PC-3 (cell line): Measurements from ENCODE around the gene ZNF784. TPM values are rescaled to one million over a fixed set of nuclear protein-coding genes. Genes with fewer than 3 reads are reported as not detected.

Source experiments
- ATAC-seq: fragments of 200-7000 bp; cut with Tn5 transposase; 2 replicates; pipeline ENCODE4 v1.9.1; 2020; ENCODE audit warnings: mild to moderate bottlenecking, moderate library complexity
- BruUV-seq: library from RNA; stranded (reverse); fragments of 400-500 nt; replicated peaks from 2 replicates; lab custom pipeline; 2021; lab: Mats Ljungman, UMichigan
- CTCF ChIA-PET: fragments of 300-600 bp; sonication (Branson Sonifier 250); formaldehyde crosslinking; loops from one replicate; lab custom pipeline; 2022; ENCODE audit warnings: antibody characterized with exemption; lab: Charles Lee
- POLR2A ChIA-PET: fragments of 300-600 bp; sonication (Branson Sonifier 250); formaldehyde crosslinking; loops from one replicate; lab custom pipeline; 2022; ENCODE audit warnings: antibody characterized with exemption; ENCODE audit not compliant: unreplicated experiment; lab: Charles Lee
- DNase-seq: peaks from one replicate; pipeline ENCODE4 v3.0.0-alpha.2; 2015
- H2AFZ ChIP-seq: fragments of 300-600 bp; sonication (generic); 2 replicates; pipeline ENCODE4 v1.6.0; 2016; ENCODE audit warnings: antibody characterized with exemption, low read length
- H3F3A ChIP-seq: fragments of 300-600 bp; sonication (generic); one replicate; pipeline ENCODE4 v1.6.0; 2017; ENCODE audit warnings: antibody characterized with exemption, low read length, control low read depth, mild to moderate bottlenecking; ENCODE audit not compliant: unreplicated experiment
- H3K27ac ChIP-seq: fragments of 300-600 bp; sonication (generic); 2 replicates; pipeline ENCODE4 v1.5.1; 2016; ENCODE audit warnings: mild to moderate bottlenecking, low read length
- H3K27me3 ChIP-seq: fragments of 300-600 bp; sonication (generic); 2 replicates; pipeline ENCODE4 v1.6.1; 2016; ENCODE audit warnings: low read length, mixed read lengths
- H3K36me3 ChIP-seq: fragments of 300-600 bp; sonication (generic); 2 replicates; pipeline ENCODE4 v1.6.1; 2016; ENCODE audit warnings: low read depth, mixed run types, low read length, mixed read lengths
- H3K4me1 ChIP-seq: fragments of 300-600 bp; sonication (generic); 2 replicates; pipeline ENCODE4 v1.5.1; 2016; ENCODE audit warnings: low read length; ENCODE audit not compliant: insufficient read depth
- H3K4me2 ChIP-seq: fragments of 300-600 bp; sonication (generic); 2 replicates; pipeline ENCODE4 v1.6.0; 2016; ENCODE audit warnings: low read length
- H3K4me3 ChIP-seq: fragments of 300-600 bp; sonication (generic); 2 replicates; pipeline ENCODE4 v1.5.1; 2016; ENCODE audit warnings: mild to moderate bottlenecking, low read length, mixed read lengths
- H3K79me2 ChIP-seq: fragments of 300-600 bp; sonication (generic); 2 replicates; pipeline ENCODE4 v1.6.1; 2017; ENCODE audit warnings: low read length, mixed read lengths
- H3K9ac ChIP-seq: fragments of 300-600 bp; sonication (generic); 2 replicates; pipeline ENCODE4 v1.6.0; 2016; ENCODE audit warnings: mild to moderate bottlenecking, low read length
- H3K9me2 ChIP-seq: fragments of 300-600 bp; sonication (generic); replicated peaks from 2 replicates; pipeline ENCODE4 v1.6.1; 2016; ENCODE audit warnings: mixed run types, low read length, mixed read lengths
- H3K9me3 ChIP-seq: fragments of 300-600 bp; sonication (generic); 2 replicates; pipeline ENCODE4 v1.6.1; 2016; ENCODE audit warnings: low read length, mixed read lengths
- H4K20me1 ChIP-seq: fragments of 300-600 bp; sonication (generic); 2 replicates; pipeline ENCODE4 v1.6.1; 2016; ENCODE audit warnings: low read length, mixed read lengths
- CTCF ChIP-seq: fragments of 300-600 bp; sonication (generic); conservative IDR thresholded peaks from 2 replicates; pipeline ENCODE4 v1.5.1; 2017; ENCODE audit warnings: antibody characterized with exemption, low read depth, mild to moderate bottlenecking, low read length
- EZH2 ChIP-seq: fragments of 300-600 bp; sonication (generic); IDR thresholded peaks from one replicate; pipeline ENCODE4 v1.6.1; 2017; ENCODE audit warnings: antibody characterized with exemption, mild to moderate bottlenecking, low read length; ENCODE audit not compliant: unreplicated experiment
- EZH2phosphoT487 ChIP-seq: fragments of 300-600 bp; sonication (generic); IDR thresholded peaks from 2 replicates; pipeline ENCODE4 v1.6.1; 2018; ENCODE audit warnings: mild to moderate bottlenecking, antibody characterized with exemption, low read length, borderline replicate concordance
- intact Hi-C: fragments of 100-400 bp; cut with micrococcal nuclease; formaldehyde crosslinking; loops from 2 replicates; pipeline ENCODE4 v1.9.0; 2023
- total RNA-seq: library from RNA; depleted of rRNA; stranded (reverse); fragments of >200 nt; gene quantifications from 2 replicates; pipeline ENCODE4 v1.2.3, GENCODE V29; 2014

ZNF784 gene
- total RNA-seq, 1 experiment from 2014 or later, result 9.0 TPM

- Histone ChIP-seq H3K4me2 (no peak overlapping the region), H3K9ac (no peak overlapping the region), H3K9me2 (no peaks in the 10 kb centered on the region), H3F3A (no peaks in the 10 kb centered on the region), H3K27ac (no peak overlapping the region), H4K20me1 (no peaks in the 10 kb centered on the region; the same call in 1 of the 2 replicates), H3K79me2 (peaks cover 5% of the 10 kb centered on the region; the same call in 1 of the 2 replicates), H2AFZ (no peak overlapping the region), H3K4me3 (no peak overlapping the region), H3K27me3 (no peaks in the 10 kb centered on the region), H3K9me3 (no peaks in the 10 kb centered on the region), H3K4me1 (no peaks in the 10 kb centered on the region), H3K36me3 (no peaks in the 10 kb centered on the region; the same call in 1 of the 2 replicates)
- DNase-seq, result no peak
- POLR2A ChIA-PET, result no interaction called here
- no TSS peak for BruUV-seq
- CTCF ChIA-PET, result no interaction called here
- TF ChIP-seq CTCF (no peak), EZH2 (no peak), EZH2phosphoT487 (no peak)
- intact Hi-C loops, result no loop called here
- no peak for ATAC-seq
Observed at GRCh38 chr19:55616395-55616875, 7.9 kb downstream of the ZNF784 start.

- Histone ChIP-seq H3K27ac (no peak overlapping the region), H3K9me2 (no peaks in the 10 kb centered on the region), H3K9ac (no peak overlapping the region), H4K20me1 (no peaks in the 10 kb centered on the region; the same call in 1 of the 2 replicates), H3K27me3 (no peaks in the 10 kb centered on the region), H3K79me2 (peaks cover 8% of the 10 kb centered on the region; the same call in 1 of the 2 replicates), H3K4me1 (no peaks in the 10 kb centered on the region), H3K9me3 (no peaks in the 10 kb centered on the region), H3K4me3 (no peak overlapping the region), H3K36me3 (no peaks in the 10 kb centered on the region; the same call in 1 of the 2 replicates), H2AFZ (no peak overlapping the region), H3F3A (no peaks in the 10 kb centered on the region), H3K4me2 (no peak overlapping the region)
- BruUV-seq, result no TSS peak
- DNase-seq, result no peak
- CTCF ChIA-PET, result no interaction called here
- TF ChIP-seq EZH2phosphoT487 (no peak), EZH2 (no peak), CTCF (no peak)
- POLR2A ChIA-PET, result no interaction called here
- intact Hi-C loops, result no loop called here
- no peak for ATAC-seq
Observed at GRCh38 chr19:55615543-55616394, 8.6 kb downstream of the ZNF784 start.
